ENCODE measurements around the gene CDC42EP1. TPM values are rescaled to one million over a fixed set of nuclear protein-coding genes. Genes with fewer than 3 reads are reported as not detected.

The CDC42EP1 gene, protein sequence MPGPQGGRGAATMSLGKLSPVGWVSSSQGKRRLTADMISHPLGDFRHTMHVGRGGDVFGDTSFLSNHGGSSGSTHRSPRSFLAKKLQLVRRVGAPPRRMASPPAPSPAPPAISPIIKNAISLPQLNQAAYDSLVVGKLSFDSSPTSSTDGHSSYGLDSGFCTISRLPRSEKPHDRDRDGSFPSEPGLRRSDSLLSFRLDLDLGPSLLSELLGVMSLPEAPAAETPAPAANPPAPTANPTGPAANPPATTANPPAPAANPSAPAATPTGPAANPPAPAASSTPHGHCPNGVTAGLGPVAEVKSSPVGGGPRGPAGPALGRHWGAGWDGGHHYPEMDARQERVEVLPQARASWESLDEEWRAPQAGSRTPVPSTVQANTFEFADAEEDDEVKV
- 1 to 10 TPM; 5.6 to 8.8 (median 6.8) TPM for total RNA-seq

DNA sequence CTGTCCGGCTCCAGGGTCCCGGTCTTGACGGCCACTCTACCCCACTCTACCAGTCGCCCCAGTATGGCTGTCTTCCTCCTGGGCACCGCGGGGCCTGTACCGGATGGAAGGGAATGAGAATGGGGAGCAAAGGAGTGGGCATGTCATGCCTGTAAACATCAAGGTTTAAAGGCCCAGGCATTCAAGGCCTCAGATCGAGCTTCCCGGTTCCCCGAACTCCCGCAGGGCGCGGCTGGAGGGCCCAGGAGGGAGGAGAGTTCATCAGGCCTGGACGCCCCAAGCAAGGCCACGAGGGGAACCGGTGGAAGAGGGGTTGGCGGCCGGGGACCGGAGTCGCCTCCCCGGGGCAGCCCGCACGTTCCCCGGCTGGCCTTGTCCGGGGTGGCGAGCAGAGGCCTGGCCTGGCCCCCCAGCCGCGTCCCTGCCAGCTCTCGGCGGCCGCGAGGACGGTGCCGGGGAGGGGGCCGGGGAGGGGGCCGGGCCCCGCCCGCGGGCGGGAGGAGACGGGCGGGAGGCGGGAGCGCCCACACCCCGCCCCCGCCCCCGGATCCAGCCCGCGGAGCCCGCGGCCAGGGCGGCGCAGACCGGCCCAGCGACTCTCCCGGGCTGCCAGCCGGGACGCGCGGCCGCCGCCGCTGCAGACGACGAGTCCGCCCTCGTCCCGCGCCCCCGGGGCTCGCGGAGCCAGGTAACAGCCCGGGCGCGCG lies at the start of gene CDC42EP1:
CDC42EP1 (plus strand) TSS at position 580 of the 707 bp plus-strand sequence. CDS start 5,870 bp downstream, outside the sequence.
- in situ Hi-C loops (cut with MboI; ENCODE audit: low sequenced_read_pairs in 4 of 4) (no loop called here), intact Hi-C loops (cut with DNase I; ENCODE audit: low total_unique reads) (loop anchor here (2.0 kb wide), 1 partner anchor 13 kb away; no protein-coding TSS in a partner anchor)
- peak within 1 kb of the TSS; percentile 83 to 91 (median 86) for H3K27ac ChIP-seq
- TF ChIP-seq, protein P1, sequence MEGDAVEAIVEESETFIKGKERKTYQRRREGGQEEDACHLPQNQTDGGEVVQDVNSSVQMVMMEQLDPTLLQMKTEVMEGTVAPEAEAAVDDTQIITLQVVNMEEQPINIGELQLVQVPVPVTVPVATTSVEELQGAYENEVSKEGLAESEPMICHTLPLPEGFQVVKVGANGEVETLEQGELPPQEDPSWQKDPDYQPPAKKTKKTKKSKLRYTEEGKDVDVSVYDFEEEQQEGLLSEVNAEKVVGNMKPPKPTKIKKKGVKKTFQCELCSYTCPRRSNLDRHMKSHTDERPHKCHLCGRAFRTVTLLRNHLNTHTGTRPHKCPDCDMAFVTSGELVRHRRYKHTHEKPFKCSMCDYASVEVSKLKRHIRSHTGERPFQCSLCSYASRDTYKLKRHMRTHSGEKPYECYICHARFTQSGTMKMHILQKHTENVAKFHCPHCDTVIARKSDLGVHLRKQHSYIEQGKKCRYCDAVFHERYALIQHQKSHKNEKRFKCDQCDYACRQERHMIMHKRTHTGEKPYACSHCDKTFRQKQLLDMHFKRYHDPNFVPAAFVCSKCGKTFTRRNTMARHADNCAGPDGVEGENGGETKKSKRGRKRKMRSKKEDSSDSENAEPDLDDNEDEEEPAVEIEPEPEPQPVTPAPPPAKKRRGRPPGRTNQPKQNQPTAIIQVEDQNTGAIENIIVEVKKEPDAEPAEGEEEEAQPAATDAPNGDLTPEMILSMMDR (IDR thresholded peaks at IDR 0.05 in 4 of 5, conservative IDR thresholded peaks at IDR 0.05 in 1 of 5): no peak
- TF ChIP-seq POLR2A (IDR thresholded peaks at IDR 0.05): peak; percentile 67 to 81
- H3K36me3 ChIP-seq: no peaks in the 10 kb centered on the region
- peaks cover 19% of the 10 kb centered on the region in 2 donors for H3K4me1 ChIP-seq
- ATAC-seq: peak; percentile 53 to 57
- no peaks in the 10 kb centered on the region for H3K9me3 ChIP-seq
- H3K27me3 ChIP-seq: peaks cover 17 to 28% (median 23%) of the 10 kb centered on the region in 3 donors
- H3K4me3 ChIP-seq: peak within 1 kb of the TSS; percentile 63 to 68 (median 66)
- DNase-seq: no peak

DNA sequence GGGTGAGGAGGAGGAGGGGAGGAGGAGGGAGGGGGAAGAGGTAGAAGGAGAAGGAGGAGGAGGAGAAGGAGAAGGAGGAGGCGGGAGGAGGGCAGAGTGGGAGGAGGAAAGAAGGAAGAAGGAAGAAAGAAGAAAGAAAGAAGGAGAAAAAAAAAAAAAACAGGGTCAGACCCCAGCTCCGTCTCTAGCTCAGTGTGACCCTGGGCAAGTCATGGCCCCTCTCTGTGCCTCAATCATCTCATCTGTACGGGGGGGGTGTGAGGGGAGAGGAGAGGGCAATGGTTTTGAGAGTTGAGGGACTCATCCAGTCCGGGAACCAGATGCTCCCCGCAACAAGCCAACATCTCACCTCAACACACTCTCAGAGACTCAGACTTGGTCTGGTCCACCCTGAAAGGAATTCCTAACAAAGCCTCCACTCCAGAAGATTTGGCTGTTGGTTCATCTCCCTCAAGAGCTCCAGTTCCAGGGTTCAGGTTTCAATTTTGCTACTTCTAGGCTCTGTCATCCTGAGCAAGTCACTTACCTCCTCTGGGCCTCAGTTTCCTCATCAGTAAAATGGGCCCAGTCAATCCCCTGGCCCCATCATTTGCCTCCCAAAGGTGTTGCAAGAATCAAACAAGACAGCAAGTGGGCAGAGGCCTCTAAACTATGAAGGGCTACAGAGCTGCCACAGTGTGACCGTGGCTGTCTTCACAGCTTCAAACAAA lies 48.7 kb upstream of the CDC42EP1 start:
- peak overlapping the region in 3 of 4 donors; percentile 17 to 69 (median 59) for H3K27ac ChIP-seq
- intact Hi-C loops (cut with DNase I; ENCODE audit: low total_unique reads): no loop called here
- no peaks in the 10 kb centered on the region for H3K36me3 ChIP-seq
- in situ Hi-C loops (cut with MboI; ENCODE audit: low sequenced_read_pairs in 4 of 4): no loop called here
- TF ChIP-seq, protein P1 (IDR thresholded peaks at IDR 0.05 in 4 of 5, conservative IDR thresholded peaks at IDR 0.05 in 1 of 5): no peak
- TF ChIP-seq POLR2A (IDR thresholded peaks at IDR 0.05): no peak
- ATAC-seq (no peak), DNase-seq (no peak)
- peaks cover 0 to 4% (median 3%) of the 10 kb centered on the region in 3 donors for H3K27me3 ChIP-seq
- no peak overlapping the region for H3K4me3 ChIP-seq
- H3K9me3 ChIP-seq: no peaks in the 10 kb centered on the region
- H3K4me1 ChIP-seq: peaks cover 17 to 19% of the 10 kb centered on the region in 2 donors

DNA sequence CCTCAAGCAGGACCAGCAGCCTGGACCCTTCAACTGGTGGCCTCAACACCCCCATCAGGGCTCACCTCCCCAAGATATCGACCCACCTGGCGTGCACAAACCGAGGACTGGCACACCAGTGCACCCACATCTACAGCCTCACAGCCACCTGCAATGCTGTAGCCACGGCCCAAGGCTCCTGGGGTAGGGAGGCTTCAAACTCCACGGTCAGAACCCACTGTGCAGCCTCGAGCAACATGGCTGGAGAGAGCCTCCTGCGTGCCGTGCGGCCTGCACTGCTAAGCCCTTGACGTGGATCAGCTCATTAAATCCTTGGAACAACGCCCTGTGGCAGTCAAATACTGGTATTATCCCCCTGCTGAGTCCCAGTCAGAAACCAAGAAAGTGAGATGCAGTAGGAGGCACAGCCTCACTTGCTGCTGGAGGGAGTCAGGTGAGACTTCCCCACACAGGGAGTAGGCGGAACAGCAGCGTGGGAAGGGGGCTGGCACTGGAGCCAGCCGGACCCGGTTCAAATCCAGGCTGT lies 45.7 kb upstream of the CDC42EP1 start:
- DNase-seq: no peak

DNA sequence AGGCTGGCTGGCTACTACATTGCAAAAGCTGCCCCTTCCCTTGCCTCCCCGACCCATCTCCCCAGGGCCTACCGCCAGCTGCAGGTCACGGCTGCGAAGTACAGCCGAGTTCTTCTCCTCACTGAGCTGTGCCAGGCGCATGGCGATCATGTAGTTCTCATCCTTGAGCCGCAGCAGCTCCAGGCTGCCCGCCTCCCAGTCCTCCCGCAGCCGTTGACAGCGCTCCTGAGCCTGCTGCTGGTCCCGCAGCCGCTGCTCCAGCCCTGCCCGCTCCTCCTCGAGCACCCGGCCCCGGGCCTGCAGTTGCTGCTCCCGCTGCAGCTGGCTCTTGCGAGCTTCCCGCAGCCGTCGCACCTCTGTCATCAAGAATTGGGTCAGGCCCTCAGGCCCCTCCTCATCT lies 44.4 kb upstream of the CDC42EP1 start:
- DNase-seq (no peak), ATAC-seq (no peak)
- in situ Hi-C loops (cut with MboI; ENCODE audit: low sequenced_read_pairs in 4 of 4) (no loop called here), intact Hi-C loops (cut with DNase I; ENCODE audit: low total_unique reads) (no loop called here)
- Histone ChIP-seq H3K4me3 (no peak overlapping the region), H3K27ac (no peak overlapping the region), H3K27me3 (peaks cover 6 to 15% (median 11%) of the 10 kb centered on the region in 3 donors), H3K9me3 (no peaks in the 10 kb centered on the region), H3K36me3 (no peaks in the 10 kb centered on the region), H3K4me1 (peaks cover 10 to 11% of the 10 kb centered on the region in 2 donors)
- TF ChIP-seq, protein P1 (IDR thresholded peaks at IDR 0.05 in 4 of 5, conservative IDR thresholded peaks at IDR 0.05 in 1 of 5): no peak
- TF ChIP-seq POLR2A (IDR thresholded peaks at IDR 0.05): no peak

More for the DNA sequence above, 45.7 kb upstream of the CDC42EP1 start:
- ATAC-seq: no peak
- in situ Hi-C loops (cut with MboI; ENCODE audit: low sequenced_read_pairs in 4 of 4) (no loop called here), intact Hi-C loops (cut with DNase I; ENCODE audit: low total_unique reads) (no loop called here)
- no peaks in the 10 kb centered on the region for H3K9me3 ChIP-seq
- H3K4me1 ChIP-seq: peaks cover 11 to 18% of the 10 kb centered on the region in 2 donors
- no peaks in the 10 kb centered on the region for H3K36me3 ChIP-seq
- TF ChIP-seq, protein P1 (IDR thresholded peaks at IDR 0.05 in 4 of 5, conservative IDR thresholded peaks at IDR 0.05 in 1 of 5): no peak
- no peak for TF ChIP-seq POLR2A (IDR thresholded peaks at IDR 0.05)
- no peak overlapping the region for H3K4me3 ChIP-seq
- peaks cover 0 to 7% (median 7%) of the 10 kb centered on the region in 3 donors for H3K27me3 ChIP-seq
- H3K27ac ChIP-seq: no peak overlapping the region

Measured in gastrocnemius medialis (tissue), 4 donors.